ENCODE measurements around the gene IPO13.

- TF ChIP-seq CTCF (IDR thresholded peaks at IDR 0.05), result no peak
- no peak for TF ChIP-seq ELF1 (IDR thresholded peaks at IDR 0.05)
- TF ChIP-seq JUND (IDR thresholded peaks at IDR 0.05), result no peak
- no peak for TF ChIP-seq EZH2phosphoT487 (IDR thresholded peaks at IDR 0.05; ENCODE audit: borderline replicate concordance, low read depth)
- no peak for TF ChIP-seq SIN3A (IDR thresholded peaks at IDR 0.05; ENCODE audit: borderline replicate concordance, low read depth, low read length)
- TF ChIP-seq REST (IDR thresholded peaks at IDR 0.05; ENCODE audit: low read depth, low read length), result no peak
Measured at GRCh38 chr1:43976890-43977289, 30.1 kb downstream of the IPO13 start.

Data from SK-N-SH (cell line).